Measurements from ENCODE around the gene ADAR. TPM values are rescaled to one million over a fixed set of nuclear protein-coding genes. Genes with fewer than 3 reads are reported as not detected.

ADAR gene
- total and polyA plus RNA-seq, 12 donors, result 18.5 to 160 (median 123) TPM

GRCh38 chr1:154533952-154534844 is 73.8 kb downstream of the ADAR start:
- WGBS, 4 donors, result 73 to 79% (median 76%) methylated on average over 11 of the region's 11 CpGs
- H3K27me3 ChIP-seq, result no peaks in the 10 kb centered on the region

More at GRCh38 chr1:154533952-154534844, 73.8 kb downstream of the ADAR start:
- intact Hi-C loops (cut with DNase I), result no loop called here
- no peaks in the 10 kb centered on the region for H3K36me3 ChIP-seq (replicated peaks in 1 of 2)
- peak in 1 of 7 donors; percentile 10 for DNase-seq
- H3K4me1 ChIP-seq (replicated peaks in 1 of 2), result no peaks in the 10 kb centered on the region
- H3K4me3 ChIP-seq, result no peak overlapping the region
- H3K27ac ChIP-seq, result no peak overlapping the region
- TF ChIP-seq POLR2A (IDR thresholded peaks at IDR 0.05) (no peak), CTCF (IDR thresholded peaks at IDR 0.05) (peak in 1 of 6 experiments; percentile 22)
- no peaks in the 10 kb centered on the region for H3K9me3 ChIP-seq (replicated peaks in 1 of 3)

Other genes starting within 250 kb of the ADAR start
- gene IL6R, start 202.8 kb downstream of the ADAR start, total RNA-seq, result 10 to 100 TPM in 8 of 9 donors, 1 to 10 TPM in 1; 6.5 to 43.0 (median 23.2) TPM
- 1 to 10 TPM; 4.4 to 5.4 (median 5.3) TPM for gene IL6R, start 202.8 kb downstream of the ADAR start, polyA plus RNA-seq
- 1 to 10 TPM in 6 of 9 donors, under 1 TPM in 2, not detected in 1; 0.55 to 7.5 (median 2.6) TPM for gene TDRD10, start 106.0 kb downstream of the ADAR start, total RNA-seq
- gene TDRD10, start 106.0 kb downstream of the ADAR start, polyA plus RNA-seq, result 10 to 100 TPM in 2 of 3 donors, 1 to 10 TPM in 1; 1.3 to 24.9 (median 22.8) TPM
- gene SHE, start 105.8 kb downstream of the ADAR start, total RNA-seq, result 10 to 100 TPM in 8 of 9 donors, 1 to 10 TPM in 1; 6.4 to 30.7 (median 18.3) TPM
- gene SHE, start 105.8 kb downstream of the ADAR start, polyA plus RNA-seq, result 10 to 100 TPM; 11.4 to 14.7 (median 12.7) TPM
- gene UBE2Q1, start 49.5 kb downstream of the ADAR start, total RNA-seq, result 100 to 1,000 TPM in 2 of 9 donors, 10 to 100 TPM in 7; 15.7 to 102 (median 38.1) TPM
- 10 to 100 TPM; 31.1 to 83.8 (median 33.2) TPM for gene UBE2Q1, start 49.5 kb downstream of the ADAR start, polyA plus RNA-seq
- gene CHRNB2, start 40.4 kb downstream of the ADAR start, total RNA-seq, result 1 to 10 TPM in 3 of 9 donors, under 1 TPM in 6; 0.06 to 2.2 (median 0.54) TPM
- gene CHRNB2, start 40.4 kb downstream of the ADAR start, polyA plus RNA-seq, result 1 to 10 TPM in 2 of 3 donors, under 1 TPM in 1; 0.37 to 1.9 (median 1.6) TPM

Measured in adrenal gland (tissue), 12 donors.